ENCODE results near the gene DACH1.

DACH1 gene

DNA sequence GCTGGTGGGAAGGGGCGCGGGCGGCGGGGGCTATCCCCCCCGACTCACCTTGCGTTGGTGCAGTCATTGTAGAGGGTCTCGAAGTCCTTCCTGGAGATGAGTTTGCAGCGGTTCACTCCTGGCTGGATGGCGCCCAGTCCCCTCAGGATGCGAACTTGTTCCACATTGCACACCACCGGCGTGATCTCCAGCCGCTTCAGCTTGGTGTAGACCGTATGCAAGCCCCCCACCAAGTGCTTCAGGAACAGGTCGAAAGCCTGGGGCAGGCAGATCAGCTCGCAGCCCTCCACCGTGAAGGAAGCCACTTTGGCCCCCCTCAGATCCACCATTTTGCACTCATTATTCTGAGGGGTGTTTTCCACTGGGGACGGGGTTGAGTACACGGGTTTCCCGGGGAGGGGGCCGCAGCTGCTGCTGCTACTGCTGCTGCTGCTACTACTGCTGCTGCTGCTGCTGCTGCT is 1.1 kb downstream of the DACH1 start (continued):
- 0 out of 2 replicates have a peak, but pooled peaks have one; percentile 13 for TF ChIP-seq ZNF660 (tag by site-specific recombination; IDR thresholded peaks at IDR 0.05)
- TF ChIP-seq, protein P1, sequence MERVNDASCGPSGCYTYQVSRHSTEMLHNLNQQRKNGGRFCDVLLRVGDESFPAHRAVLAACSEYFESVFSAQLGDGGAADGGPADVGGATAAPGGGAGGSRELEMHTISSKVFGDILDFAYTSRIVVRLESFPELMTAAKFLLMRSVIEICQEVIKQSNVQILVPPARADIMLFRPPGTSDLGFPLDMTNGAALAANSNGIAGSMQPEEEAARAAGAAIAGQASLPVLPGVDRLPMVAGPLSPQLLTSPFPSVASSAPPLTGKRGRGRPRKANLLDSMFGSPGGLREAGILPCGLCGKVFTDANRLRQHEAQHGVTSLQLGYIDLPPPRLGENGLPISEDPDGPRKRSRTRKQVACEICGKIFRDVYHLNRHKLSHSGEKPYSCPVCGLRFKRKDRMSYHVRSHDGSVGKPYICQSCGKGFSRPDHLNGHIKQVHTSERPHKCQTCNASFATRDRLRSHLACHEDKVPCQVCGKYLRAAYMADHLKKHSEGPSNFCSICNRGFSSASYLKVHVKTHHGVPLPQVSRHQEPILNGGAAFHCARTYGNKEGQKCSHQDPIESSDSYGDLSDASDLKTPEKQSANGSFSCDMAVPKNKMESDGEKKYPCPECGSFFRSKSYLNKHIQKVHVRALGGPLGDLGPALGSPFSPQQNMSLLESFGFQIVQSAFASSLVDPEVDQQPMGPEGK (tag by site-specific recombination; IDR thresholded peaks at IDR 0.05) = peak; percentile 30
- TF ChIP-seq ZNF76 (tag by site-specific recombination; IDR thresholded peaks at IDR 0.05; ENCODE audit: borderline replicate concordance, low read depth) = peak; percentile 72; the same call in 1 of the 2 replicates
- peak; percentile 96 for TF ChIP-seq OSR2 (tag by site-specific recombination; IDR thresholded peaks at IDR 0.05)
- TF ChIP-seq ZNF341 (tag by site-specific recombination; IDR thresholded peaks at IDR 0.05; ENCODE audit: low read depth) = no peak
- TF ChIP-seq ZSCAN16 (tag by site-specific recombination; IDR thresholded peaks at IDR 0.05) = no peak

DNA sequence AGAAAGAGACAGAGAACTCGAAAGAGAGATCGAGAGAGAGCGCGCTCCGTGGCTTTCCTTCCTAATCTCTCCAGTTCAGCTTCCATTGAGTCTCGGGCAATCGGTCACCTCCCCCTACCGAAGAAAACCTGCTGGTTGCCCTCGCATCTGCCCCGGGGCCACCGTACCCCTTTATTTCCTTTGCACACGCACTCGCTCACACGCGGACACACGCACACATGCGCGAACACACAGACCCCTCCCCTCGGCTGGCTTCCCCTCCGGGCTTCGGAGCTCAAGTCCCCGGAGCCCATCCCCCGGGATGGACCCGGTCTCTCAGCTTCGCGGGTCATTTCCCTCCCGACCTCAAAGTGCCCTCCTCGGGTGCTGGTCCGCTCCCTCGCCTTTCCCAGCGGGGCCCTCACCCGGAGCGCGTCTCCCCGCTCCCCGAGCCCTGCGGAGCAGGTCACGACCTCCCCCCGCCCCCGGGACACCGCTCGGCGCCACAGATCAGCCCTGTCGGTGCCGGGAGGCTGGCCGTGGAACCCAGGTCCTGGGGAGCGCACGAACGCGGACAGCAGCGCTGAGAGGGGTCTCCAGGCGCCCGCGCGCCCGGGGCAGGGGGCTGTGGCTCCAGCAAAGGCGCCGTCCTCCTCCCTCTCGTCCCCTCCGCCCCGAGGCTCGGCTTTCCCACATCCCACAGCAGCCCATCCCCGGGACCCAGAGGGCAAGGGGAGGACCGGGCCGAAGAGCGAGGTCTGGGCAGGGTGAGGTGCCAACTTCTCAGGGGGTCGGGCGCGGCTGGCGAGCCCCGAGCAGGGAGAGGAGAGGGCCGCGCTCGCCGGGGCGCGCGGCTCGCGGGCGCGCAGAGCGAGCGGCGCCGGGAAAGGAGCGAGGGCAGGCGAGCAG is 1.8 kb downstream of the DACH1 start:
- Histone ChIP-seq H3K27ac (ENCODE audit: extremely low read depth, low read depth, low read length) (peak overlapping the region; percentile 92), H3K36me3 (ENCODE audit: control insufficient read depth in 2 of 2, insufficient read depth in 1 of 2, low read length in 2 of 2) (no peaks in the 10 kb centered on the region), H3K4me1 (ENCODE audit: control insufficient read depth, insufficient read depth, low read length) (peaks cover 5% of the 10 kb centered on the region; the same call in 1 of the 2 replicates), H3K4me3 (ENCODE audit: low read depth, low read length) (peak overlapping the region; percentile 88), H3K9me3 (ENCODE audit: control insufficient read depth, insufficient read depth, low read depth, low read length) (no peaks in the 10 kb centered on the region)
- POLR2A ChIA-PET = no interaction called here
- CTCF ChIA-PET = interaction anchor here (0.6 to 1.6 kb wide), 3 partner anchors 370 to 622 kb away, joined by 3 read pairs; no protein-coding TSS in a partner anchor
- TF ChIP-seq ZFP41 (tag by site-specific recombination; IDR thresholded peaks at IDR 0.05; ENCODE audit: borderline replicate concordance) = no peak
- TF ChIP-seq ZIC2 (tag by site-specific recombination; IDR thresholded peaks at IDR 0.05) = peak; percentile 85
- TF ChIP-seq ZFHX2 (tag by site-specific recombination; conservative IDR thresholded peaks at IDR 0.05) = no peak
- no peak for TF ChIP-seq ZNF214 (tag by site-specific recombination; IDR thresholded peaks at IDR 0.05; ENCODE audit: borderline replicate concordance)
- no peak for TF ChIP-seq KLF8 (tag by site-specific recombination; IDR thresholded peaks at IDR 0.05)
- TF ChIP-seq, protein P2, sequence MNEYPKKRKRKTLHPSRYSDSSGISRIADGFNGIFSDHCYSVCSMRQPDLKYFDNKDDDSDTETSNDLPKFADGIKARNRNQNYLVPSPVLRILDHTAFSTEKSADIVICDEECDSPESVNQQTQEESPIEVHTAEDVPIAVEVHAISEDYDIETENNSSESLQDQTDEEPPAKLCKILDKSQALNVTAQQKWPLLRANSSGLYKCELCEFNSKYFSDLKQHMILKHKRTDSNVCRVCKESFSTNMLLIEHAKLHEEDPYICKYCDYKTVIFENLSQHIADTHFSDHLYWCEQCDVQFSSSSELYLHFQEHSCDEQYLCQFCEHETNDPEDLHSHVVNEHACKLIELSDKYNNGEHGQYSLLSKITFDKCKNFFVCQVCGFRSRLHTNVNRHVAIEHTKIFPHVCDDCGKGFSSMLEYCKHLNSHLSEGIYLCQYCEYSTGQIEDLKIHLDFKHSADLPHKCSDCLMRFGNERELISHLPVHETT (tag by site-specific recombination; IDR thresholded peaks at IDR 0.05) = no peak
- TF ChIP-seq, protein P3, sequence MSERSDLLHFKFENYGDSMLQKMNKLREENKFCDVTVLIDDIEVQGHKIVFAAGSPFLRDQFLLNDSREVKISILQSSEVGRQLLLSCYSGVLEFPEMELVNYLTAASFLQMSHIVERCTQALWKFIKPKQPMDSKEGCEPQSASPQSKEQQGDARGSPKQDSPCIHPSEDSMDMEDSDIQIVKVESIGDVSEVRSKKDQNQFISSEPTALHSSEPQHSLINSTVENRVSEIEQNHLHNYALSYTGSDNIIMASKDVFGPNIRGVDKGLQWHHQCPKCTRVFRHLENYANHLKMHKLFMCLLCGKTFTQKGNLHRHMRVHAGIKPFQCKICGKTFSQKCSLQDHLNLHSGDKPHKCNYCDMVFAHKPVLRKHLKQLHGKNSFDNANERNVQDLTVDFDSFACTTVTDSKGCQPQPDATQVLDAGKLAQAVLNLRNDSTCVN (tag by site-specific recombination; optimal IDR thresholded peaks at IDR 0.05) = peak; percentile 81
- peak; percentile 47 for TF ChIP-seq ZBTB17 (tag by site-specific recombination; IDR thresholded peaks at IDR 0.05)
- peak; percentile 56; the same call in 1 of the 2 replicates for TF ChIP-seq ZNF335 (tag by site-specific recombination; conservative IDR thresholded peaks at IDR 0.05)
- TF ChIP-seq, protein P4, sequence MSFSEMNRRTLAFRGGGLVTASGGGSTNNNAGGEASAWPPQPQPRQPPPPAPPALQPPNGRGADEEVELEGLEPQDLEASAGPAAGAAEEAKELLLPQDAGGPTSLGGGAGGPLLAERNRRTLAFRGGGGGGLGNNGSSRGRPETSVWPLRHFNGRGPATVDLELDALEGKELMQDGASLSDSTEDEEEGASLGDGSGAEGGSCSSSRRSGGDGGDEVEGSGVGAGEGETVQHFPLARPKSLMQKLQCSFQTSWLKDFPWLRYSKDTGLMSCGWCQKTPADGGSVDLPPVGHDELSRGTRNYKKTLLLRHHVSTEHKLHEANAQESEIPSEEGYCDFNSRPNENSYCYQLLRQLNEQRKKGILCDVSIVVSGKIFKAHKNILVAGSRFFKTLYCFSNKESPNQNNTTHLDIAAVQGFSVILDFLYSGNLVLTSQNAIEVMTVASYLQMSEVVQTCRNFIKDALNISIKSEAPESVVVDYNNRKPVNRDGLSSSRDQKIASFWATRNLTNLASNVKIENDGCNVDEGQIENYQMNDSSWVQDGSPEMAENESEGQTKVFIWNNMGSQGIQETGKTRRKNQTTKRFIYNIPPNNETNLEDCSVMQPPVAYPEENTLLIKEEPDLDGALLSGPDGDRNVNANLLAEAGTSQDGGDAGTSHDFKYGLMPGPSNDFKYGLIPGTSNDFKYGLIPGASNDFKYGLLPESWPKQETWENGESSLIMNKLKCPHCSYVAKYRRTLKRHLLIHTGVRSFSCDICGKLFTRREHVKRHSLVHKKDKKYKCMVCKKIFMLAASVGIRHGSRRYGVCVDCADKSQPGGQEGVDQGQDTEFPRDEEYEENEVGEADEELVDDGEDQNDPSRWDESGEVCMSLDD (tag by site-specific recombination; IDR thresholded peaks at IDR 0.05) = peak; percentile 39; the same call in 1 of the 2 replicates
- TF ChIP-seq IKZF3 (tag by site-specific recombination; IDR thresholded peaks at IDR 0.05) = no peak
- TF ChIP-seq ZNF423 (tag by site-specific recombination; IDR thresholded peaks at IDR 0.05) = peak; percentile 50; the same call in 1 of the 2 replicates
- TF ChIP-seq, protein P1 (tag by site-specific recombination; IDR thresholded peaks at IDR 0.05) = peak; percentile 22
- peak; percentile 49 for TF ChIP-seq ZNF596 (tag by site-specific recombination; IDR thresholded peaks at IDR 0.05)
- TF ChIP-seq BCL11B (tag by site-specific recombination; IDR thresholded peaks at IDR 0.05; ENCODE audit: low read depth) = peak; percentile 52; the same call in 1 of the 2 replicates
- TF ChIP-seq ZEB2 (tag by site-specific recombination; IDR thresholded peaks at IDR 0.05) = peak; percentile 40
- TF ChIP-seq, protein P5, sequence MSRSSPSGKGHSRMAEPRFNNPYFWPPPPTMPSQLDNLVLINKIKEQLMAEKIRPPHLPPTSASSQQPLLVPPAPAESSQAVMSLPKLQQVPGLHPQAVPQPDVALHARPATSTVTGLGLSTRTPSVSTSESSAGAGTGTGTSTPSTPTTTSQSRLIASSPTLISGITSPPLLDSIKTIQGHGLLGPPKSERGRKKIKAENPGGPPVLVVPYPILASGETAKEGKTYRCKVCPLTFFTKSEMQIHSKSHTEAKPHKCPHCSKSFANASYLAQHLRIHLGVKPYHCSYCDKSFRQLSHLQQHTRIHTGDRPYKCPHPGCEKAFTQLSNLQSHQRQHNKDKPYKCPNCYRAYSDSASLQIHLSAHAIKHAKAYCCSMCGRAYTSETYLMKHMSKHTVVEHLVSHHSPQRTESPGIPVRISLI (tag by site-specific recombination; IDR thresholded peaks at IDR 0.05) = no peak
- TF ChIP-seq GLIS1 (tag by site-specific recombination; IDR thresholded peaks at IDR 0.05) = peak; percentile 27; the same call in 1 of the 2 replicates
- 0 out of 2 replicates have a peak, but pooled peaks have one; percentile 34 for TF ChIP-seq ZBTB8A (tag by site-specific recombination; IDR thresholded peaks at IDR 0.05)
